Ascending aorta (tissue), 2 donors: ENCODE data around the gene STS. TPM values are rescaled to one million over a fixed set of nuclear protein-coding genes. Genes with fewer than 3 reads are reported as not detected.

Experiments used
- DNase-seq, 2 donors: peaks; one replicate each; pipeline ENCODE4 v3.0.0-alpha.2; 2019; ENCODE audit warnings: low spot score in 2 of 2
- H3K27ac ChIP-seq, 2 donors: fragments of 200-600 bp; sonication (generic); one replicate each; pipeline ENCODE4 v1.5.1; 2016 to 2017; ENCODE audit warnings: mild to moderate bottlenecking in 1 of 2
- H3K27me3 ChIP-seq: fragments of 200-600 bp; sonication (generic); one replicate; pipeline ENCODE4 v1.5.1; 2017
- H3K36me3 ChIP-seq, 2 donors: fragments of 200-600 bp; sonication (generic); one replicate each; pipeline ENCODE4 v1.5.1; 2016
- H3K4me1 ChIP-seq, 2 donors: fragments of 200-600 bp; sonication (generic); one replicate each; pipeline ENCODE4 v1.5.1; 2016 to 2017; ENCODE audit warnings: mild to moderate bottlenecking in 1 of 2
- H3K4me3 ChIP-seq, 2 donors: fragments of 200-600 bp; sonication (generic); one replicate each; pipeline ENCODE4 v1.5.1; 2016 to 2017; ENCODE audit warnings: mild to moderate bottlenecking in 1 of 2
- H3K9me3 ChIP-seq, 2 donors: fragments of 200-600 bp; sonication (generic); one replicate each; pipeline ENCODE4 v1.5.1; 2016
- CTCF ChIP-seq, 3 experiments: fragments of 200-600 bp in 2 of 3; fragments of 450-650 bp in 1 of 3; sonication (generic) in 2 of 3; IDR thresholded peaks; one replicate each; pipeline ENCODE4 v1.5.1; 2016 to 2019; ENCODE audit warnings: antibody characterized with exemption in 3 of 3, mild to moderate bottlenecking in 1 of 3, moderate library complexity in 1 of 3
- intact Hi-C: fragments of 100-400 bp; cut with DNase I; formaldehyde crosslinking; loops from one replicate; pipeline ENCODE4 v1.15.1; 2023
- total RNA-seq: library from RNA; depleted of rRNA; stranded (reverse); fragments of >200 nt; gene quantifications from one replicate; pipeline ENCODE4 v1.1.0, GENCODE V29; 2016

The STS gene
- total RNA-seq, 1 donor from 2014 or later: 7.2 TPM

- H3K4me1 ChIP-seq: no peaks in the 10 kb centered on the region
- H3K4me3 ChIP-seq: no peak overlapping the region
- TF ChIP-seq CTCF (IDR thresholded peaks at IDR 0.05): no peak
- no peak for DNase-seq
- H3K36me3 ChIP-seq: no peaks in the 10 kb centered on the region
- intact Hi-C loops: no loop called here
- no peaks in the 10 kb centered on the region for H3K27me3 ChIP-seq
- no peak overlapping the region for H3K27ac ChIP-seq
- H3K9me3 ChIP-seq: no peaks in the 10 kb centered on the region
Observed at GRCh38 chrX:7139202-7140081, 8.1 kb upstream of the STS start.

DNA sequence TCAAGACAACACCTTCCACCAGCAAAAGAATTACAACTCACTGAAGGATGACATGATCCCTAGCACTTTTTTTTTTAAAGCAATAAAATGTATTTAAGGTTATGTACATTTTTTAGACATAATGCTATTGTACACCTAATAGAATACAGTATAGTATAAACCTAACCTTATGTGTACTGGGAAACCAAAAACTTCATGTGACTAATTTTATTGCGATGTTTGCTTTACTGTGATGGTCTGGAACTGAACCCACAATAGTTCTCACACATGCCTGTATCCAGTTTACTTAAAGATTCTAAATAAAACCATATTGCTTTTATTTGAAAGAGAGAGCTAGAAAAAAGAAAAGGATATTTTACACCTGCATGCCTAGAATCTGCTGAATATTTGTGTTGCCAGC, 4.4 kb upstream of the STS start:
- no peak for TF ChIP-seq CTCF (IDR thresholded peaks at IDR 0.05)
- Histone ChIP-seq H3K9me3 (no peaks in the 10 kb centered on the region), H3K27me3 (no peaks in the 10 kb centered on the region), H3K27ac (no peak overlapping the region), H3K4me3 (no peak overlapping the region), H3K36me3 (no peaks in the 10 kb centered on the region), H3K4me1 (peaks cover 0 to 7% of the 10 kb centered on the region in 2 donors)
- no peak for DNase-seq
- intact Hi-C loops: no loop called here

- Histone ChIP-seq H3K4me3 (no peak overlapping the region), H3K27ac (no peak overlapping the region), H3K4me1 (peaks cover 0 to 7% of the 10 kb centered on the region in 2 donors), H3K36me3 (no peaks in the 10 kb centered on the region), H3K27me3 (no peaks in the 10 kb centered on the region), H3K9me3 (no peaks in the 10 kb centered on the region)
- intact Hi-C loops: no loop called here
- DNase-seq: no peak
- TF ChIP-seq CTCF (IDR thresholded peaks at IDR 0.05): no peak
Observed at GRCh38 chrX:7143941-7144525, 3.5 kb upstream of the STS start.

DNA sequence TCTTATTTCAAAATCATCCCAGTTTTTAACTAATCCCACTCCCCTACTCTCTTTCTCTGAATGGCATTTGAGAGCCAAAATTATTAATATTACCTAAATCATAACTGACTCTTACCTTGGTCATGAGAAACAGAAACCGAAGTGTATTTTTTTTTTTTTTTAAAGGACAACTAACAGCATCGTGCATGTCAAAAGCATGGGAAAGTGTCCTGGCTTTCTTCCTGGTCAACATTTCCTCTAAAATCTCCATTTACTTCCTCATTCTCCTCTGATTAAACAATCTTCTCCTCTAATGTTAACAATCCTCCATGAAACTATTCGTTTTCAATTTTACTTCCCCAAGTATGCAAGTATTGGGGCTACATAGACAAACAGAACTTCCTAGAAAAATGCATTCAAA, 2.1 kb upstream of the STS start:
- H3K27ac ChIP-seq: no peak overlapping the region
- intact Hi-C loops: loop anchor here (5.0 kb wide), 1 partner anchor 187 kb away; no protein-coding TSS in a partner anchor
- H3K27me3 ChIP-seq: no peaks in the 10 kb centered on the region
- no peak for DNase-seq
- no peaks in the 10 kb centered on the region for H3K36me3 ChIP-seq
- no peak for TF ChIP-seq CTCF (IDR thresholded peaks at IDR 0.05)
- no peak overlapping the region for H3K4me3 ChIP-seq
- H3K4me1 ChIP-seq: peaks cover 0 to 7% of the 10 kb centered on the region in 2 donors
- H3K9me3 ChIP-seq: no peaks in the 10 kb centered on the region

GRCh38 chrX:7146020-7146702, 1.4 kb upstream of the STS start:
- intact Hi-C loops: loop anchor here (5.0 kb wide), 1 partner anchor 186 kb away; no protein-coding TSS in a partner anchor
- Histone ChIP-seq H3K27ac (no peak overlapping the region), H3K27me3 (no peaks in the 10 kb centered on the region), H3K4me1 (peaks cover 0 to 7% of the 10 kb centered on the region in 2 donors), H3K9me3 (no peaks in the 10 kb centered on the region), H3K36me3 (no peaks in the 10 kb centered on the region), H3K4me3 (no peak overlapping the region)
- TF ChIP-seq CTCF (IDR thresholded peaks at IDR 0.05): no peak
- no peak for DNase-seq
